ENCODE results near the gene WWOX.
"Not testable (repeated sequence)": the region's sequence is repeated elsewhere in the genome, so short reads cannot be mapped to it uniquely, and the experiment has no call there.

The WWOX gene

GRCh38 chr16:78514888-78515287 lies 415.4 kb downstream of the WWOX start:
- H3K27ac Mint-ChIP-seq, H3K4me3 Mint-ChIP-seq, H3K36me3 Mint-ChIP-seq, H3K27me3 Mint-ChIP-seq, H3K9me3 Mint-ChIP-seq, H3K4me1 Mint-ChIP-seq: not testable (repeated sequence)

- no peak overlapping the region for H3K27ac Mint-ChIP-seq
- H3K36me3 Mint-ChIP-seq = peaks cover 3% of the 10 kb centered on the region
- H3K27me3 Mint-ChIP-seq = no peaks in the 10 kb centered on the region
- no peaks in the 10 kb centered on the region for H3K9me3 Mint-ChIP-seq
- H3K4me3 Mint-ChIP-seq = no peak overlapping the region
- no peaks in the 10 kb centered on the region for H3K4me1 Mint-ChIP-seq
Measured at GRCh38 chr16:78515421-78515820, 416.0 kb downstream of the WWOX start.

GRCh38 chr16:78516006-78516736 lies 416.7 kb downstream of the WWOX start:
- no peak overlapping the region for H3K4me3 Mint-ChIP-seq
- H3K9me3 Mint-ChIP-seq = no peaks in the 10 kb centered on the region
- H3K4me1 Mint-ChIP-seq = no peaks in the 10 kb centered on the region
- H3K27me3 Mint-ChIP-seq = no peaks in the 10 kb centered on the region
- H3K27ac Mint-ChIP-seq = no peak overlapping the region
- H3K36me3 Mint-ChIP-seq = peaks cover 3% of the 10 kb centered on the region

- Mint-ChIP-seq H3K27ac (no peak overlapping the region), H3K36me3 (peaks cover 3% of the 10 kb centered on the region), H3K27me3 (no peaks in the 10 kb centered on the region), H3K9me3 (no peaks in the 10 kb centered on the region), H3K4me3 (no peak overlapping the region), H3K4me1 (no peaks in the 10 kb centered on the region)
Measured at GRCh38 chr16:78519896-78520295, 420.4 kb downstream of the WWOX start.

- Mint-ChIP-seq H3K36me3 (peaks cover 3% of the 10 kb centered on the region), H3K4me3 (no peak overlapping the region), H3K9me3 (no peaks in the 10 kb centered on the region), H3K4me1 (no peaks in the 10 kb centered on the region), H3K27me3 (no peaks in the 10 kb centered on the region), H3K27ac (no peak overlapping the region)
Measured at GRCh38 chr16:78520470-78520869, 421.0 kb downstream of the WWOX start.

GRCh38 chr16:78522327-78522726 lies 422.9 kb downstream of the WWOX start:
- peaks cover 2% of the 10 kb centered on the region for H3K36me3 Mint-ChIP-seq
- no peaks in the 10 kb centered on the region for H3K27me3 Mint-ChIP-seq
- H3K4me3 Mint-ChIP-seq = no peak overlapping the region
- H3K27ac Mint-ChIP-seq = no peak overlapping the region
- no peaks in the 10 kb centered on the region for H3K9me3 Mint-ChIP-seq
- H3K4me1 Mint-ChIP-seq = no peaks in the 10 kb centered on the region

GRCh38 chr16:78523212-78523985 lies 423.9 kb downstream of the WWOX start:
- H3K4me3 Mint-ChIP-seq = no peak overlapping the region
- no peaks in the 10 kb centered on the region for H3K36me3 Mint-ChIP-seq
- no peak overlapping the region for H3K27ac Mint-ChIP-seq

GRCh38 chr16:78524066-78524595 lies 424.7 kb downstream of the WWOX start:
- Mint-ChIP-seq H3K4me1 (no peaks in the 10 kb centered on the region), H3K27me3 (no peaks in the 10 kb centered on the region), H3K36me3 (no peaks in the 10 kb centered on the region), H3K9me3 (no peaks in the 10 kb centered on the region), H3K4me3 (no peak overlapping the region), H3K27ac (no peak overlapping the region)

More at GRCh38 chr16:78523212-78523985, 423.9 kb downstream of the WWOX start:
- Mint-ChIP-seq H3K27me3 (no peaks in the 10 kb centered on the region), H3K4me1 (no peaks in the 10 kb centered on the region), H3K9me3 (no peaks in the 10 kb centered on the region)

- no peaks in the 10 kb centered on the region for H3K9me3 Mint-ChIP-seq
- H3K27me3 Mint-ChIP-seq = no peaks in the 10 kb centered on the region
- no peaks in the 10 kb centered on the region for H3K36me3 Mint-ChIP-seq
- H3K4me1 Mint-ChIP-seq = no peaks in the 10 kb centered on the region
- no peak overlapping the region for H3K4me3 Mint-ChIP-seq
- no peak overlapping the region for H3K27ac Mint-ChIP-seq
Measured at GRCh38 chr16:78528265-78528664, 428.8 kb downstream of the WWOX start.

- no peaks in the 10 kb centered on the region for H3K4me1 Mint-ChIP-seq
- H3K4me3 Mint-ChIP-seq = no peak overlapping the region
- H3K27ac Mint-ChIP-seq = no peak overlapping the region
- H3K36me3 Mint-ChIP-seq = no peaks in the 10 kb centered on the region
- no peaks in the 10 kb centered on the region for H3K9me3 Mint-ChIP-seq
- no peaks in the 10 kb centered on the region for H3K27me3 Mint-ChIP-seq
Measured at GRCh38 chr16:78529881-78530280, 430.4 kb downstream of the WWOX start.

GRCh38 chr16:78530283-78530682 lies 430.8 kb downstream of the WWOX start:
- Mint-ChIP-seq H3K4me3 (no peak overlapping the region), H3K4me1 (no peaks in the 10 kb centered on the region), H3K27ac (no peak overlapping the region), H3K36me3 (no peaks in the 10 kb centered on the region), H3K9me3 (no peaks in the 10 kb centered on the region), H3K27me3 (no peaks in the 10 kb centered on the region)

- Mint-ChIP-seq H3K4me3 (no peak overlapping the region), H3K27me3 (no peaks in the 10 kb centered on the region), H3K27ac (no peak overlapping the region), H3K4me1 (no peaks in the 10 kb centered on the region), H3K36me3 (peaks cover 1% of the 10 kb centered on the region), H3K9me3 (no peaks in the 10 kb centered on the region)
Measured at GRCh38 chr16:78535098-78535497, 435.6 kb downstream of the WWOX start.

- H3K36me3 Mint-ChIP-seq = peaks cover 1% of the 10 kb centered on the region
- no peaks in the 10 kb centered on the region for H3K4me1 Mint-ChIP-seq
- H3K9me3 Mint-ChIP-seq = no peaks in the 10 kb centered on the region
- H3K27ac Mint-ChIP-seq = no peak overlapping the region
- no peak overlapping the region for H3K4me3 Mint-ChIP-seq
- H3K27me3 Mint-ChIP-seq = no peaks in the 10 kb centered on the region
Measured at GRCh38 chr16:78537511-78537910, 438.1 kb downstream of the WWOX start.

- no peak overlapping the region for H3K4me3 Mint-ChIP-seq
- H3K4me1 Mint-ChIP-seq = no peaks in the 10 kb centered on the region
- H3K27me3 Mint-ChIP-seq = no peaks in the 10 kb centered on the region
- H3K9me3 Mint-ChIP-seq = no peaks in the 10 kb centered on the region
- peaks cover 1% of the 10 kb centered on the region for H3K36me3 Mint-ChIP-seq
- no peak overlapping the region for H3K27ac Mint-ChIP-seq
Measured at GRCh38 chr16:78538292-78538691, 438.8 kb downstream of the WWOX start.

GRCh38 chr16:78538919-78539318 lies 439.5 kb downstream of the WWOX start:
- Mint-ChIP-seq H3K4me3 (no peak overlapping the region), H3K36me3 (peaks cover 1% of the 10 kb centered on the region), H3K27ac (no peak overlapping the region), H3K9me3 (no peaks in the 10 kb centered on the region), H3K27me3 (no peaks in the 10 kb centered on the region), H3K4me1 (no peaks in the 10 kb centered on the region)

GRCh38 chr16:78542419-78542818 lies 443.0 kb downstream of the WWOX start:
- H3K4me1 Mint-ChIP-seq = no peaks in the 10 kb centered on the region
- H3K27ac Mint-ChIP-seq = no peak overlapping the region
- H3K27me3 Mint-ChIP-seq = no peaks in the 10 kb centered on the region
- no peak overlapping the region for H3K4me3 Mint-ChIP-seq
- H3K36me3 Mint-ChIP-seq = peaks cover 5% of the 10 kb centered on the region
- peaks cover 4% of the 10 kb centered on the region for H3K9me3 Mint-ChIP-seq

Measured in activated naive CD4-positive, alpha-beta T cell treated with anti-CD3 and anti-CD28 coated beads, Interleukin-2, amount 50 U/mL, for 24 hours (primary cell).